ENCODE data around the gene EIF3I. TPM values are rescaled to one million over a fixed set of nuclear protein-coding genes. Genes with fewer than 3 reads are reported as not detected.

Gene EIF3I
- total and polyA plus RNA-seq, 8 donors, result 118 to 182 (median 175) TPM

- H3K4me1 ChIP-seq, result peaks cover 14 to 31% of the 10 kb centered on the region in 2 donors
- peak within 1 kb of the TSS; percentile 64 to 73 for H3K27ac ChIP-seq
Measured at GRCh38 chr1:32200226-32201010, 21.8 kb upstream of the EIF3I start, which contains the start of gene CCDC28B. Gene CCDC28B, plus strand, starts transcription at chr1:32200595. Its CDS starts 1,341 bp downstream, at chr1:32201936.

DNA sequence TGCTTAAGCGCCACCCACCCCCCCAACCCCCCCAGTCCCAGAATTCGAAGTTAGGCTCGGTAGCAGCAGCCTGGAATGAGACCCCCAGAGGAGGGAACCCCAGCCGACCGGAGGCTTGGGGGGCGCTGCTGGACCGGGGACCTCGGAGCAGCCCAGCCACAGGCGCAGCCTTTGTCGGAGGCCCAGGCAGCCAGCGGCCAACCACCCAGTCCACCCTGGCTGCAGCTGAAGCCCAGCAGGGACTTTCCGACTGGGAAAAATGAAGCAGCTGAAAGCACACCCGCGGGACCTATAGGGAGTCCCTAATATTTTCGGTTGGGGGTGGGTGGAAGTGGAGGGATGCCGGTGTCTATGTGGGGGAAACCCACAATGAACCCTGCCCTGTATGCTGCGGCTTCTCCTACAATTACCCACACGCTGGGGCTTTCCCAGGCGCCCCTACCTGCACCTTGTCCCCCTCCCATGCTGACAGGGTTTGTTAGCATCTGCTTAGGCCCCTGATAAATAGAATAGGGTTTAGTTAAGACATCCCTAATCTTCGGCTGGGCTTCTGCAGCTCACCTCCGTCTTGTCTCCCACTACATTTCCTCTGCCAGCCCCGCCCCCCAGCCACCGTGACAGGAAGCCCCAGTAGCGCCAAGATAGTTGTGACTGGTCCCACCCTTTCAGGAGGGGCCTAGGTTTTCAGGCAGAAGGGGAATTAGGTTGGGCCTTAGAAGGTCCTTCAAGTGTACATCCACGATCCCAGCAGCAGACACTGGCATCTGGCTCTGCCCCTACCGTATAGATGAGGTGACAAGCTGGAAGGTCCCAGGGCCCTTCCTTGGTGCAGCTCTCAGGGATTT, 21.0 kb upstream of the EIF3I start:
- ATAC-seq (peak; percentile 26), DNase-seq (peak; percentile 54 to 78 (median 68))
- TF ChIP-seq, protein P1, sequence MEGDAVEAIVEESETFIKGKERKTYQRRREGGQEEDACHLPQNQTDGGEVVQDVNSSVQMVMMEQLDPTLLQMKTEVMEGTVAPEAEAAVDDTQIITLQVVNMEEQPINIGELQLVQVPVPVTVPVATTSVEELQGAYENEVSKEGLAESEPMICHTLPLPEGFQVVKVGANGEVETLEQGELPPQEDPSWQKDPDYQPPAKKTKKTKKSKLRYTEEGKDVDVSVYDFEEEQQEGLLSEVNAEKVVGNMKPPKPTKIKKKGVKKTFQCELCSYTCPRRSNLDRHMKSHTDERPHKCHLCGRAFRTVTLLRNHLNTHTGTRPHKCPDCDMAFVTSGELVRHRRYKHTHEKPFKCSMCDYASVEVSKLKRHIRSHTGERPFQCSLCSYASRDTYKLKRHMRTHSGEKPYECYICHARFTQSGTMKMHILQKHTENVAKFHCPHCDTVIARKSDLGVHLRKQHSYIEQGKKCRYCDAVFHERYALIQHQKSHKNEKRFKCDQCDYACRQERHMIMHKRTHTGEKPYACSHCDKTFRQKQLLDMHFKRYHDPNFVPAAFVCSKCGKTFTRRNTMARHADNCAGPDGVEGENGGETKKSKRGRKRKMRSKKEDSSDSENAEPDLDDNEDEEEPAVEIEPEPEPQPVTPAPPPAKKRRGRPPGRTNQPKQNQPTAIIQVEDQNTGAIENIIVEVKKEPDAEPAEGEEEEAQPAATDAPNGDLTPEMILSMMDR (IDR thresholded peaks at IDR 0.05), result no peak
- H3K4me1 ChIP-seq, result peaks cover 18 to 38% of the 10 kb centered on the region in 2 donors
- intact Hi-C loops (cut with DNase I), result no loop called here
- H3K27me3 ChIP-seq, result no peaks in the 10 kb centered on the region
- peak overlapping the region; percentile 64 to 73 for H3K27ac ChIP-seq
- H3K4me3 ChIP-seq, result peak overlapping the region; percentile 55 to 64
- peaks cover 0 to 27% of the 10 kb centered on the region in 2 donors for H3K36me3 ChIP-seq
- H3K9me3 ChIP-seq, result no peaks in the 10 kb centered on the region

More at GRCh38 chr1:32200226-32201010, 21.8 kb upstream of the EIF3I start, which contains the start of gene CCDC28B:
- DNase-seq, result peak; percentile 62 to 85 (median 72)
- intact Hi-C loops (cut with DNase I), result no loop called here
- H3K4me3 ChIP-seq, result peak within 1 kb of the TSS; percentile 55 to 64
- TF ChIP-seq, protein P1 (IDR thresholded peaks at IDR 0.05), result no peak
- no peaks in the 10 kb centered on the region for H3K9me3 ChIP-seq
- ATAC-seq, result peak; percentile 44
- no peaks in the 10 kb centered on the region for H3K27me3 ChIP-seq
- peaks cover 0 to 35% of the 10 kb centered on the region in 2 donors for H3K36me3 ChIP-seq

GRCh38 chr1:32204943-32205361, 17.3 kb upstream of the EIF3I start:
- H3K4me1 ChIP-seq, result peaks cover 15 to 35% of the 10 kb centered on the region in 2 donors
- intact Hi-C loops (cut with DNase I), result no loop called here
- H3K27ac ChIP-seq, result peak overlapping the region in 1 of 2 donors; percentile 61
- TF ChIP-seq, protein P1 (IDR thresholded peaks at IDR 0.05), result no peak
- H3K9me3 ChIP-seq, result no peaks in the 10 kb centered on the region
- no peaks in the 10 kb centered on the region for H3K27me3 ChIP-seq
- H3K4me3 ChIP-seq, result peak overlapping the region; percentile 55 to 69
- DNase-seq (peak in 1 of 4 donors; percentile 77), ATAC-seq (peak; percentile 18)
- no peaks in the 10 kb centered on the region for H3K36me3 ChIP-seq

DNA sequence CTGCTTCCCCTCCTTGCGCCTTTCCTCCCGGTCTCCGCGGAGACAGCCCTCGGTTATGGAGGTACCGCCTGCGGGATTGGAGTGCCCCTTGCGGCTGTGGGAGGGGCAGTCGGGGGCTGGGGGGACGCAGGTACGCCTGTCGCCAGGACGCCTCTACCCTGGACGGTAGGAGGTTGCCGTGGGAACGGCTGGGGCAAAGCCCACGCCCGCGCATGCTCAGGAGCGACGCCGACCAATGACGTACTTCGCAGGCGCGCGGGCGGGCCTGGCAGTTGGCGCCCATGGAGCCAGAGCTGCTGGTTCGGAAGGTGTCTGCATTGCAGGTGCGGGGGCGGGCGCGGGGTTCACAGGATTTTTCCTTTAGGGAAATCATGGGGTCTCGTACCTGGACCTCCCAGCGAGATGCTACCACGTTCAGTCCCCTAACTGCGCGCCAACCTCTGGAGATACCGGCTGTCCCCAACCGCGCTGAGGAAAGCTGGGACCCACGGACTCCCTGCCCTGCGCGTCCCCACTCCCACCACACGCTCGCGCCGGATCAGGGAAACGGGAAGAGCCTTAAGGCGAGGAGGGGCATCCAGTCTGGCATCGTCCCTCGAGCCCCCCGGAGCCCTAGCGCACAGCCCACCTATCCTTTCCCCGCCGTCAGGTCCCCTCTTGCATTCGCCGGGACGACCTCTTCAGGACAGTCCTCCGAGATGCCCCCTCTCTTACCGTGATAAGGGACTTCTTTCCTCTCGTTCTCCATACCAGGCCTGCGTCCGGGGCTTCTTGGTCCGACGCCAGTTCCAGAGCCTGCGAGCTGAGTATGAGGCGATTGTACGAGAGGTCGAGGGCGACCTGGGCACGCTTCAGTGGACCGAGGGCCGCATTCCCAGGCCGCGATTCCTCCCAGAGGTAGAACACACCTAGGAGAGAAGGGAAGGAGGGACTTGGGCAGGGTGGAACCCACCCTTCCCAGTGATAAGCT, 16.5 kb upstream of the EIF3I start, which contains the start of gene IQCC:
Gene IQCC (plus strand): TSS at position 271 of the 970 bp plus-strand sequence. CDS start 11 bp downstream, at position 282.
- no peaks in the 10 kb centered on the region for H3K27me3 ChIP-seq
- H3K4me1 ChIP-seq, result peaks cover 15 to 27% of the 10 kb centered on the region in 2 donors
- H3K9me3 ChIP-seq, result no peaks in the 10 kb centered on the region
- intact Hi-C loops (cut with DNase I), result no loop called here
- H3K4me3 ChIP-seq, result peak within 1 kb of the TSS; percentile 55 to 69
- ATAC-seq, result peak; percentile 88
- peak within 1 kb of the TSS in 1 of 2 donors; percentile 61 for H3K27ac ChIP-seq
- DNase-seq, result peak; percentile 85 to 96 (median 92)
- H3K36me3 ChIP-seq, result no peaks in the 10 kb centered on the region
- TF ChIP-seq, protein P1 (IDR thresholded peaks at IDR 0.05), result no peak

Data from left lung (tissue), 10 donors.